NB4 (cell line): ENCODE measurements around the gene LOX.

Experiments used
- DNase-seq: peaks from one replicate; pipeline ENCODE4 v3.0.0; 2010; ENCODE audit warnings: low read depth
- H3K4me3 ChIP-seq: one replicate; pipeline ENCODE4 v1.5.1; 2011; ENCODE audit warnings: mild to moderate bottlenecking, low read depth, low read length, moderate library complexity
- MYC ChIP-seq: IDR thresholded peaks from 2 replicates; pipeline ENCODE4 v1.6.1; 2011; ENCODE audit warnings: low read depth, low read length
- POLR2A ChIP-seq: IDR thresholded peaks from 2 replicates; pipeline ENCODE4 v1.6.1; 2011; ENCODE audit warnings: mild to moderate bottlenecking; ENCODE audit not compliant: insufficient read length; ENCODE audit errors: extremely low read depth
- TF ChIP-seq, protein P1 (sequence below): IDR thresholded peaks from 2 replicates; pipeline ENCODE4 v1.6.1; 2011; ENCODE audit warnings: low read depth, low read length
- TF ChIP-seq, protein P2 (sequence below): IDR thresholded peaks from one replicate; pipeline ENCODE4 v1.5.1; 2012; ENCODE audit warnings: low read depth, low read length

The LOX gene

DNA sequence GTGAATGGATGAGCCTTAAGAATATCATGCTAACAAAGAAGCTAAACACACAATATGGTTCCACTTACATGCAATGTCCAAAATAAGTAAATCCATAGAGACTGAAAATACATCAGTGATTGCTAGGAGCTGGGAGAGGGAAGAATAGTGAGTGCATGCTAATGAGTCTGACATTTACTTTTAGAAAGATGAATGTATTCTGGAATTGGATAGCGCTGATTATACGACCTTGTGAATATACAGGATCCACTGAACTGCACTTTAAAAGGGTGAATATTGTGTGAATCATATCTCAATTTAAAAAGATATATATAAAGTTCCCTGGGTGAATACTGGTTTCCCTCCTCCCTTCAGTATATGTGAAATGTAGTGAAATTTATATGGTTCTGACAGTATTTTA, 46.2 kb downstream of the LOX start:
- no peak overlapping the region for H3K4me3 ChIP-seq
- DNase-seq, result no peak
- TF ChIP-seq, protein P1, sequence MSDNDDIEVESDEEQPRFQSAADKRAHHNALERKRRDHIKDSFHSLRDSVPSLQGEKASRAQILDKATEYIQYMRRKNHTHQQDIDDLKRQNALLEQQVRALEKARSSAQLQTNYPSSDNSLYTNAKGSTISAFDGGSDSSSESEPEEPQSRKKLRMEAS, result no peak
- no peak for TF ChIP-seq POLR2A
- TF ChIP-seq, protein P2, sequence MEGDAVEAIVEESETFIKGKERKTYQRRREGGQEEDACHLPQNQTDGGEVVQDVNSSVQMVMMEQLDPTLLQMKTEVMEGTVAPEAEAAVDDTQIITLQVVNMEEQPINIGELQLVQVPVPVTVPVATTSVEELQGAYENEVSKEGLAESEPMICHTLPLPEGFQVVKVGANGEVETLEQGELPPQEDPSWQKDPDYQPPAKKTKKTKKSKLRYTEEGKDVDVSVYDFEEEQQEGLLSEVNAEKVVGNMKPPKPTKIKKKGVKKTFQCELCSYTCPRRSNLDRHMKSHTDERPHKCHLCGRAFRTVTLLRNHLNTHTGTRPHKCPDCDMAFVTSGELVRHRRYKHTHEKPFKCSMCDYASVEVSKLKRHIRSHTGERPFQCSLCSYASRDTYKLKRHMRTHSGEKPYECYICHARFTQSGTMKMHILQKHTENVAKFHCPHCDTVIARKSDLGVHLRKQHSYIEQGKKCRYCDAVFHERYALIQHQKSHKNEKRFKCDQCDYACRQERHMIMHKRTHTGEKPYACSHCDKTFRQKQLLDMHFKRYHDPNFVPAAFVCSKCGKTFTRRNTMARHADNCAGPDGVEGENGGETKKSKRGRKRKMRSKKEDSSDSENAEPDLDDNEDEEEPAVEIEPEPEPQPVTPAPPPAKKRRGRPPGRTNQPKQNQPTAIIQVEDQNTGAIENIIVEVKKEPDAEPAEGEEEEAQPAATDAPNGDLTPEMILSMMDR, result no peak
- TF ChIP-seq MYC, result no peak

DNA sequence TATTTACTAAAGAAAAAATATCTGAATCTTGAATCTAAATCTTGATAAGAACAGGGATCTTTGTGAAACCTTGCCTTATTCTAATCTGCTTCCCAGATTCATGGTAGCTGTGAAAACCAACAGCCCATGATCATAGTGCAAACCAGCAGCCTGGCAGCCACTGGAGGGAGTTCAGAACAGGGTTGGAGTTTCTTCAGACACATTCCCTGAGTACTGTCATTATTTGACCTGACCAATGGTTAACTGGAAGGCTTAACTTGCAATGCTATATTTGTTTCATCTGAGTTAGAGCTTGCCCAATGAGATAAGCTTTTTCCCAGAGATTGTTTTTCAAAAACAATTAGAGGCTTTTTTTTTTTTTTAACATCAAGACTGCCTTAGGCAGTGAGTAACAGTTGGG, 47.8 kb downstream of the LOX start:
- TF ChIP-seq, protein P2, result no peak
- TF ChIP-seq POLR2A (no peak), MYC (no peak)
- TF ChIP-seq, protein P1, result no peak
- no peak overlapping the region for H3K4me3 ChIP-seq
- DNase-seq, result no peak

DNA sequence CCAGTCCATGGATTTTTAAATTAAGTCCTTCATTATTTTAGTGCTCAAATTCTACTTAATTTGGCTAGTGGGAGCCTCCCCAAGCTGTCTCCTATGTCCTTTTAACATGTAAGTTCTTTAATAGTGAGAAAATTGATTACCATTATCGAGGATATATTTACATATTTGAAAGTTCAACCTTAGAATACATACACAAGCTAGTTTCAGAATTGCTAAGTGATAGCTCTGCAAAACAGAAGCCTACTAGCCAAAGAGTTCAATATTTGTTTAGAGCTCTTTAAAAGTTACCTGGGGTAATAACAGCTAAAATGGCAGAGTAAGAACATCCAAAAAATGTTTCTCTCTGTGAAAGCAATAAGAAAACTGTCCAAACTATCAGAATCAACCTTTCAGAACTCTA, 48.2 kb downstream of the LOX start:
- no peak for DNase-seq
- no peak for TF ChIP-seq POLR2A
- TF ChIP-seq, protein P2, result no peak
- TF ChIP-seq, protein P1, result no peak
- TF ChIP-seq MYC, result no peak
- H3K4me3 ChIP-seq, result no peak overlapping the region

DNA sequence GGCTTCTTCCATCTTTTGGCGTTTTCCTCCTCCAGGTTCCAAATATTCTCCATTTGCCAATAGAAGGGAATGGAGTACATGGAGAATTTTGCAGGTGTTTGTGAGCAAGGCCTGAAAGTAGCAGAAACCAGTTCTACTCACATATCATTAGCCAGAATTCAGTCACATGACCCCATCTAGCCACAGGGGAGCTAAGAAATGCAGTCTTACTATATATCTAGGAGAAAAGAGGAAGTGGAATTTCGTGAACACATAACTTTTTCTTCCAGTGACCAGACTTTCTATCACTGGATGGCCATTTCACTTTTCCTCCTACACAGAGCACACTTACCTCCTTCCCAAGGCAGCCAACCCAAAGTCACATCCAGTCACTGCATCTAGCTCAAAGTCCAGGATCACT, 55.1 kb downstream of the LOX start:
- peak; percentile 45 for DNase-seq
- no peak for TF ChIP-seq MYC
- TF ChIP-seq, protein P1, result no peak
- TF ChIP-seq, protein P2, result no peak
- TF ChIP-seq POLR2A, result no peak

DNA sequence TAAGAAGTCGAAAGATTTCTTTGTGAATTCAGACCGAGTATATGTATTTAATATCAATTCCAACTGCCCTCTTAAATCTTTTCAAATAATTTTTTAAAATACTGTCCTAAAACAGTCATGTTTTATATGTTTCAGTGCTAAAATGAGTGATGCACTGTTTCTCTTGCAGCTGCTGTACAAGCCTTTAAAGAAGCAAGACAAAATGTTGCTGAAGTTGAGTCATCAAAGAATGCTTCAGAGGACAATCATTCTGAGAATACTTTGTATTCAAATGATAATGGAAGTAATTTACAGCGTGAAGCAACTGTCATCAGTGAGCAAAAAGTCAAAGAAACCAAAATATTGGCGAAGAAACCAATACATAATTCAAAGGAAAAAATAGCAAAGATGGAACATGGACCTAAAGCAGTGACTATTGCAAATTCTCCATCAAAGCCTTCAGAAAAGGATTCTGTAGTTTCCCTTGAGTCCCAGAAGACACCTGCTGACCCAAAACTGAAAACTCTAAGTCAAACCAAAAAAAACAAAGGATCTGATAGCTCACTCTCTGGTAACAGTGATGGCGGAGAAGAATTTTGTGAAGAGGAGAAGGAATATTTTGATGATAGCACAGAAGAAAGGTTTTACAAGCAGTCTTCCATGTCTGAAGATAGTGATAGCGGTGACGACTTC, 58.0 kb downstream of the LOX start:
- H3K4me3 ChIP-seq, result no peak overlapping the region
- no peak for TF ChIP-seq POLR2A
- TF ChIP-seq, protein P1, result no peak
- TF ChIP-seq, protein P2, result no peak
- no peak for TF ChIP-seq MYC
- DNase-seq, result no peak

More for the DNA sequence above, 55.1 kb downstream of the LOX start:
- no peak overlapping the region for H3K4me3 ChIP-seq
